Activated CD4-positive, alpha-beta T cell treated with anti-CD3 and anti-CD28 coated beads, Interleukin-2, amount 10 ng/mL, durations not matched to agents 24 days and 14 days (primary cell): Measurements from ENCODE around the gene CTAG1A. TPM values are rescaled to one million over a fixed set of nuclear protein-coding genes. Genes with fewer than 3 reads are reported as not detected.
"Not testable (repeated sequence)": the region's sequence is repeated elsewhere in the genome, so short reads cannot be mapped to it uniquely, and the experiment has no call there.

Source experiments
- DNase-seq: peaks from one replicate; pipeline ENCODE4 v3.0.0; 2022
- H3K27ac Mint-ChIP-seq: one replicate; pipeline ENCODE4 v1.8.0; 2022; ENCODE audit warnings: mild to moderate bottlenecking, mixed read lengths
- H3K27me3 Mint-ChIP-seq: one replicate; pipeline ENCODE4 v1.8.0; 2022; ENCODE audit warnings: mixed read lengths
- H3K36me3 Mint-ChIP-seq: one replicate; pipeline ENCODE4 v1.8.0; 2022; ENCODE audit warnings: low read depth, mild to moderate bottlenecking, mixed read lengths
- H3K4me1 Mint-ChIP-seq: one replicate; pipeline ENCODE4 v1.8.0; 2021; ENCODE audit warnings: mixed read lengths
- H3K4me3 Mint-ChIP-seq: one replicate; pipeline ENCODE4 v1.8.0; 2022; ENCODE audit warnings: mild to moderate bottlenecking, moderate library complexity, mixed read lengths
- H3K9me3 Mint-ChIP-seq: one replicate; pipeline ENCODE4 v1.8.0; 2021; ENCODE audit warnings: mixed read lengths
- intact Hi-C: fragments of 100-400 bp; cut with micrococcal nuclease; formaldehyde crosslinking; loops from one replicate; pipeline ENCODE4 v1.15.1; 2023
- total RNA-seq: library from RNA; stranded (reverse); gene quantifications from 2 replicates; pipeline ENCODE4 v1.2.3, GENCODE V29; 2022

The CTAG1A gene
- total RNA-seq, 1 donor from 2014 or later: not detected

- DNase-seq, H3K27me3 Mint-ChIP-seq, H3K9me3 Mint-ChIP-seq, H3K27ac Mint-ChIP-seq, intact Hi-C loops, H3K4me3 Mint-ChIP-seq, H3K36me3 Mint-ChIP-seq, H3K4me1 Mint-ChIP-seq: not testable (repeated sequence)
Measured at GRCh38 chrX:154611146-154611545, 26.2 kb downstream of the CTAG1A start.

- H3K27me3 Mint-ChIP-seq, DNase-seq, H3K36me3 Mint-ChIP-seq, intact Hi-C loops, H3K9me3 Mint-ChIP-seq, H3K27ac Mint-ChIP-seq, H3K4me3 Mint-ChIP-seq, H3K4me1 Mint-ChIP-seq: not testable (repeated sequence)
Measured at GRCh38 chrX:154613586-154613985, 28.7 kb downstream of the CTAG1A start.

GRCh38 chrX:154619182-154619581, 34.2 kb downstream of the CTAG1A start, which contains the start of gene CTAG1B:
Gene CTAG1B, minus strand, starts transcription at chrX:154619282. Its CDS starts 64 bp downstream, at chrX:154619218.
- DNase-seq, H3K27me3 Mint-ChIP-seq, H3K27ac Mint-ChIP-seq, H3K4me1 Mint-ChIP-seq, H3K36me3 Mint-ChIP-seq, intact Hi-C loops, H3K4me3 Mint-ChIP-seq, H3K9me3 Mint-ChIP-seq: not testable (repeated sequence)

- H3K4me3 Mint-ChIP-seq, H3K9me3 Mint-ChIP-seq, H3K27ac Mint-ChIP-seq: not testable (repeated sequence)
Measured at GRCh38 chrX:154620767-154621414, 36.0 kb downstream of the CTAG1A start.

GRCh38 chrX:154628960-154629359, 44.0 kb downstream of the CTAG1A start:
- H3K9me3 Mint-ChIP-seq, H3K4me1 Mint-ChIP-seq, H3K27ac Mint-ChIP-seq, DNase-seq, intact Hi-C loops, H3K4me3 Mint-ChIP-seq, H3K27me3 Mint-ChIP-seq, H3K36me3 Mint-ChIP-seq: not testable (repeated sequence)

More at GRCh38 chrX:154620767-154621414, 36.0 kb downstream of the CTAG1A start:
- H3K4me1 Mint-ChIP-seq, H3K36me3 Mint-ChIP-seq, H3K27me3 Mint-ChIP-seq, intact Hi-C loops, DNase-seq: not testable (repeated sequence)

GRCh38 chrX:154630949-154631348, 46.0 kb downstream of the CTAG1A start:
- H3K4me1 Mint-ChIP-seq, H3K4me3 Mint-ChIP-seq, intact Hi-C loops, H3K36me3 Mint-ChIP-seq, DNase-seq, H3K27ac Mint-ChIP-seq, H3K27me3 Mint-ChIP-seq, H3K9me3 Mint-ChIP-seq: not testable (repeated sequence)

GRCh38 chrX:154633661-154634060, 48.7 kb downstream of the CTAG1A start:
- DNase-seq, H3K36me3 Mint-ChIP-seq, H3K4me1 Mint-ChIP-seq, intact Hi-C loops, H3K27me3 Mint-ChIP-seq, H3K27ac Mint-ChIP-seq, H3K4me3 Mint-ChIP-seq, H3K9me3 Mint-ChIP-seq: not testable (repeated sequence)

Other genes starting within 250 kb of the CTAG1A start
- gene FLNA, start 210.5 kb upstream of the CTAG1A start, total RNA-seq: 824 and 840 TPM in 2 replicates
- gene EMD, start 205.8 kb upstream of the CTAG1A start, total RNA-seq: 91.7 and 92.8 TPM in 2 replicates
- gene RPL10, start 186.8 kb upstream of the CTAG1A start, total RNA-seq: 2,338 and 2,364 TPM in 2 replicates
- gene DNASE1L1, start 175.9 kb upstream of the CTAG1A start, total RNA-seq: 13.5 and 13.8 TPM in 2 replicates
- 65.5 and 66.0 TPM in 2 replicates for gene TAFAZZIN, start 173.6 kb upstream of the CTAG1A start, total RNA-seq
- gene ATP6AP1, start 156.5 kb upstream of the CTAG1A start, total RNA-seq: 43.5 and 43.6 TPM in 2 replicates
- gene GDI1, start 148.0 kb upstream of the CTAG1A start, total RNA-seq: 118 and 120 TPM in 2 replicates
- 85.4 and 85.9 TPM in 2 replicates for gene FAM50A, start 141.0 kb upstream of the CTAG1A start, total RNA-seq
- gene PLXNA3, start 126.9 kb upstream of the CTAG1A start, total RNA-seq: 48.3 and 55.9 TPM in 2 replicates
- gene LAGE3, start 105.9 kb upstream of the CTAG1A start, total RNA-seq: 53.0 and 53.1 TPM in 2 replicates
- 54.8 and 57.3 TPM in 2 replicates for gene UBL4A, start 98.5 kb upstream of the CTAG1A start, total RNA-seq
- 18.2 and 20.8 TPM in 2 replicates for gene SLC10A3, start 94.5 kb upstream of the CTAG1A start, total RNA-seq
- 36.5 and 38.0 TPM in 2 replicates for gene FAM3A, start 68.9 kb upstream of the CTAG1A start, total RNA-seq
- gene G6PD, start 38.3 kb upstream of the CTAG1A start, total RNA-seq: 72.5 and 75.0 TPM in 2 replicates
- 37.7 and 38.8 TPM in 2 replicates for gene IKBKG, start 37.5 kb upstream of the CTAG1A start, total RNA-seq
- gene CTAG1B, start 34.1 kb downstream of the CTAG1A start, total RNA-seq: not detected in 2 replicates
- gene CTAG2, start 68.4 kb downstream of the CTAG1A start, total RNA-seq: not detected in 2 replicates
- 3.5 and 3.6 TPM in 2 replicates for gene GAB3, start 165.9 kb downstream of the CTAG1A start, total RNA-seq
- gene DKC1, start 177.7 kb downstream of the CTAG1A start, total RNA-seq: 183 and 196 TPM in 2 replicates
- 22.4 and 25.6 TPM in 2 replicates for gene MPP1, start 220.4 kb downstream of the CTAG1A start, total RNA-seq
- gene SMIM9, start 249.5 kb downstream of the CTAG1A start, total RNA-seq: not detected in 2 replicates